ENCODE data around the gene NRP2. TPM values are rescaled to one million over a fixed set of nuclear protein-coding genes. Genes with fewer than 3 reads are reported as not detected.
A peak's percentile ranks its signal among the peaks of the same experiment; 100 is the strongest.

NRP2 gene
- total and polyA plus RNA-seq, 2 of the 13 experiments (the other 11 are each of a cell fraction or from before 2014, with no cell fraction given) = 0.65 to 1.4 TPM

- no peak for TF ChIP-seq SALL2 (CRISPR knock-in tag; IDR thresholded peaks at IDR 0.05)
- no peak for TF ChIP-seq NFKB2 (CRISPR knock-in tag; IDR thresholded peaks at IDR 0.05; ENCODE audit: borderline replicate concordance)
- no peak for TF ChIP-seq KMT2B (CRISPR knock-in tag; IDR thresholded peaks at IDR 0.05)
- TF ChIP-seq PRMT3 (CRISPR knock-in tag; IDR thresholded peaks at IDR 0.05; ENCODE audit: borderline replicate concordance, low read depth) = no peak
- no peak for TF ChIP-seq RFX5 (IDR thresholded peaks at IDR 0.05; ENCODE audit: low read depth, low read length)
- TF ChIP-seq DZIP1 (CRISPR knock-in tag; IDR thresholded peaks at IDR 0.05) = 0 out of 2 replicates have a peak, but pooled peaks have one; percentile 38
- no peak for TF ChIP-seq ZNF207 (IDR thresholded peaks at IDR 0.05; ENCODE audit: borderline replicate concordance)
- no peak for TF ChIP-seq NFYC (CRISPR knock-in tag; IDR thresholded peaks at IDR 0.05)
- TF ChIP-seq THYN1 (CRISPR knock-in tag; IDR thresholded peaks at IDR 0.05; ENCODE audit: borderline replicate concordance, low read depth) = no peak
- TF ChIP-seq TRIM24 (CRISPR knock-in tag; IDR thresholded peaks at IDR 0.05) = no peak
- no peak for TF ChIP-seq CREBL2 (CRISPR knock-in tag; IDR thresholded peaks at IDR 0.05; ENCODE audit: borderline replicate concordance)
- TF ChIP-seq ZNF672 (CRISPR knock-in tag; IDR thresholded peaks at IDR 0.05) = no peak
- peak; percentile 21 for TF ChIP-seq XRCC5 (optimal IDR thresholded peaks at IDR 0.05; ENCODE audit: low read length)
- peak; percentile 11 for TF ChIP-seq TBL1XR1 (IDR thresholded peaks at IDR 0.05; ENCODE audit: borderline replicate concordance, low read length, partially characterized antibody)
- TF ChIP-seq PITX1 (CRISPR knock-in tag; IDR thresholded peaks at IDR 0.05) = peak; percentile 70
- no peak for TF ChIP-seq ZNF318 (CRISPR knock-in tag; IDR thresholded peaks at IDR 0.05)
- TF ChIP-seq ZMYM2 (CRISPR knock-in tag; IDR thresholded peaks at IDR 0.05) = no peak
- no peak for TF ChIP-seq FOXC1 (CRISPR knock-in tag; IDR thresholded peaks at IDR 0.05; ENCODE audit: borderline replicate concordance)
- TF ChIP-seq ZBTB8A (CRISPR knock-in tag; IDR thresholded peaks at IDR 0.05; ENCODE audit: borderline replicate concordance, low read depth) = no peak
These were observed 18.2 kb downstream of the NRP2 start (continued) for GRCh38 chr2:205700331-205701132.
